ENCODE measurements around the gene HNRNPA1L2.

DNA sequence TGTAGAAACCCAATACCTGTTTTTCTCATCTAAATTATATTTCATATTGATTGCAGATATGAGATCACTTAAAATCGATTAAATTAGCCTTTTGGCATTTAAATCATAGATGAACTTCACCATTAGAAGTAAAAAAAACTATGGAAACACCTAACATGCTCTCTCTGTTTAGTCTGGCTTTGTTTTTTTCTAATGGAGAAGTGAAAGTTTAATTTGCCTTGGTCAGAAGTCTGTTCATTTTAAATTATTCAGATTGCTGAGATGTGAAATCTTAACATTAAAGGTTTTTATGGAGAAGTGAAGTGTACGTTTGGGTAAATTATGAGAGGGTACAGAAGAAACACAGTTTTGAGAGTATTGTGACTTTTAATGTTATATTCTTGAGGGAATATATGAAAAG, 17.1 kb downstream of the HNRNPA1L2 start:
- TF ChIP-seq POLR2AphosphoS5 (IDR thresholded peaks at IDR 0.05; ENCODE audit: low read depth, low read length) (no peak), TAF1 (IDR thresholded peaks at IDR 0.05; ENCODE audit: borderline replicate concordance, insufficient read depth, low read length) (no peak), FOXP2 (optimal IDR thresholded peaks at IDR 0.05; ENCODE audit: borderline replicate concordance, extremely low read depth, extremely low read length, insufficient read depth) (no peak), SIN3A (IDR thresholded peaks at IDR 0.05; ENCODE audit: borderline replicate concordance, insufficient read depth, low read length) (no peak)
- TF ChIP-seq, protein P1, sequence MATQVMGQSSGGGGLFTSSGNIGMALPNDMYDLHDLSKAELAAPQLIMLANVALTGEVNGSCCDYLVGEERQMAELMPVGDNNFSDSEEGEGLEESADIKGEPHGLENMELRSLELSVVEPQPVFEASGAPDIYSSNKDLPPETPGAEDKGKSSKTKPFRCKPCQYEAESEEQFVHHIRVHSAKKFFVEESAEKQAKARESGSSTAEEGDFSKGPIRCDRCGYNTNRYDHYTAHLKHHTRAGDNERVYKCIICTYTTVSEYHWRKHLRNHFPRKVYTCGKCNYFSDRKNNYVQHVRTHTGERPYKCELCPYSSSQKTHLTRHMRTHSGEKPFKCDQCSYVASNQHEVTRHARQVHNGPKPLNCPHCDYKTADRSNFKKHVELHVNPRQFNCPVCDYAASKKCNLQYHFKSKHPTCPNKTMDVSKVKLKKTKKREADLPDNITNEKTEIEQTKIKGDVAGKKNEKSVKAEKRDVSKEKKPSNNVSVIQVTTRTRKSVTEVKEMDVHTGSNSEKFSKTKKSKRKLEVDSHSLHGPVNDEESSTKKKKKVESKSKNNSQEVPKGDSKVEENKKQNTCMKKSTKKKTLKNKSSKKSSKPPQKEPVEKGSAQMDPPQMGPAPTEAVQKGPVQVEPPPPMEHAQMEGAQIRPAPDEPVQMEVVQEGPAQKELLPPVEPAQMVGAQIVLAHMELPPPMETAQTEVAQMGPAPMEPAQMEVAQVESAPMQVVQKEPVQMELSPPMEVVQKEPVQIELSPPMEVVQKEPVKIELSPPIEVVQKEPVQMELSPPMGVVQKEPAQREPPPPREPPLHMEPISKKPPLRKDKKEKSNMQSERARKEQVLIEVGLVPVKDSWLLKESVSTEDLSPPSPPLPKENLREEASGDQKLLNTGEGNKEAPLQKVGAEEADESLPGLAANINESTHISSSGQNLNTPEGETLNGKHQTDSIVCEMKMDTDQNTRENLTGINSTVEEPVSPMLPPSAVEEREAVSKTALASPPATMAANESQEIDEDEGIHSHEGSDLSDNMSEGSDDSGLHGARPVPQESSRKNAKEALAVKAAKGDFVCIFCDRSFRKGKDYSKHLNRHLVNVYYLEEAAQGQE (IDR thresholded peaks at IDR 0.05; ENCODE audit: insufficient read depth in 1 of 2, low read depth in 2 of 2, low read length in 2 of 2), result no peak

Measured in PFSK-1 (cell line).